Measurements from ENCODE around the gene USP31.

The USP31 gene

DNA sequence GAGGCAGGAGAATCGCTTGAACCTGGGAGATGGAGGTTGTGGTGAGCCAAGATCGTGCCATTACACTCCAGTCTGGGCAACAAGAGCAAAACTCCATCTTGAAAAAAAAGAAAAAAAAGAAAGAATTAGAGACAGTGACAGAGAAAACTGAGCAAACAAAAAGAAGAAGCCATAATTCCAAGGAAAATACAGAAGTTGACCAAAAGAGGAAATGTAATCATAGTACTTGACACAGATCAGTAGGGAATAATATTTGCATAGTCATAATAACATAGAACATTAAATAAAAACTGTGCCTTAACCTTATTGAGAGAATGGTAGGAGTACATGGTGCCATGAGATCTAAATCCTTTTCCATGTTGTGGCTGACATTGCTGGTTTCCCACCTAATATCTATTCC, 14.7 kb upstream of the USP31 start:
- no peak for DNase-seq (ENCODE audit: extremely low spot score)
- TF ChIP-seq, protein P1, sequence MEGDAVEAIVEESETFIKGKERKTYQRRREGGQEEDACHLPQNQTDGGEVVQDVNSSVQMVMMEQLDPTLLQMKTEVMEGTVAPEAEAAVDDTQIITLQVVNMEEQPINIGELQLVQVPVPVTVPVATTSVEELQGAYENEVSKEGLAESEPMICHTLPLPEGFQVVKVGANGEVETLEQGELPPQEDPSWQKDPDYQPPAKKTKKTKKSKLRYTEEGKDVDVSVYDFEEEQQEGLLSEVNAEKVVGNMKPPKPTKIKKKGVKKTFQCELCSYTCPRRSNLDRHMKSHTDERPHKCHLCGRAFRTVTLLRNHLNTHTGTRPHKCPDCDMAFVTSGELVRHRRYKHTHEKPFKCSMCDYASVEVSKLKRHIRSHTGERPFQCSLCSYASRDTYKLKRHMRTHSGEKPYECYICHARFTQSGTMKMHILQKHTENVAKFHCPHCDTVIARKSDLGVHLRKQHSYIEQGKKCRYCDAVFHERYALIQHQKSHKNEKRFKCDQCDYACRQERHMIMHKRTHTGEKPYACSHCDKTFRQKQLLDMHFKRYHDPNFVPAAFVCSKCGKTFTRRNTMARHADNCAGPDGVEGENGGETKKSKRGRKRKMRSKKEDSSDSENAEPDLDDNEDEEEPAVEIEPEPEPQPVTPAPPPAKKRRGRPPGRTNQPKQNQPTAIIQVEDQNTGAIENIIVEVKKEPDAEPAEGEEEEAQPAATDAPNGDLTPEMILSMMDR (IDR thresholded peaks at IDR 0.05; ENCODE audit: control extremely low read depth, extremely low read depth, low read depth, missing control alignments): no peak
- CTCF ChIA-PET: no interaction called here
- POLR2A ChIA-PET: no interaction called here

DNA sequence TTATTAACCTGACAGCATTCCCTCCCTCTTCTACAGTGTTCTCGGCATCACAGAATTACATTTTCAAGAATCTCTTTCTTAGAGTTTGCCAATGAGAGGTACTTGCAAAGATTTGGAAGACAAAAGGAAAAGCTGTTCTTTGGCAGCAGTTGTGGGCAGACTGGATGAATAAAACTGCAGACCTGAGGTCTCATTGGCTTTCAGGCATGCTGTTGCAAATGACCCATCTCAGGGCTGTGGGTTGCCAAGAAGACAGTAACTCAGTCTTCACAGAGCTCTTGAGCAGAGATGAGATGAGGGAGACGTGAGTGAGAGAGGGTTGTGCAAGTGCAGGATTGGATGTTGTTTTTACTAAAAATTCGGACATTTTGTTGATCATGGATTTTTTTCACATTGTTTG, 11.3 kb upstream of the USP31 start:
- no peak for DNase-seq (ENCODE audit: extremely low spot score)
- POLR2A ChIA-PET: no interaction called here
- CTCF ChIA-PET: interaction anchor here (1.3 kb wide), 2 partner anchors 8 to 275 kb away, joined by 4 to 5 read pairs; no protein-coding TSS in a partner anchor
- TF ChIP-seq, protein P1 (IDR thresholded peaks at IDR 0.05; ENCODE audit: control extremely low read depth, extremely low read depth, low read depth, missing control alignments): no peak

DNA sequence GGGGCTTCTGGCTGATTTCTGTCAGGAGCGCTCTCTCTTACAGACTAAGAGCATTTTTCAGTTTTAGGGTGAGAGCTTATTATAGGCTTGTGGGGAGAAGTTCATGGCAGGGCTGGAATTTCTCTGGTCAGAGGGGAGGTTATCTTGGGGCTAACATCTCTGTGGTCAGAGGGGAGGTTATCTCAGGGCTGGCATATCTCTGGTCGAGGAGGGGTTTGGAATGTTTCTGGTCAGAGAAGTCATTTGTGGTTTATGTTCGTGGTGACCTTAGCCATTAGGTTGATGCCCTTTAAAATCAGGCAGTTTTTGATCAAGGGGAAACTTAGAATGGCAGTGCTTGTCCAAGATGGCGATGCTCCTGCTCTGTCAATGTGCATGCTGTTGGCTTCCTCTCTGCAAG, 10.8 kb upstream of the USP31 start:
- TF ChIP-seq, protein P1 (IDR thresholded peaks at IDR 0.05; ENCODE audit: control extremely low read depth, extremely low read depth, low read depth, missing control alignments): no peak
- DNase-seq (ENCODE audit: extremely low spot score): no peak
- CTCF ChIA-PET: interaction anchor here (1.3 kb wide), 2 partner anchors 8 to 276 kb away, joined by 4 to 5 read pairs; no protein-coding TSS in a partner anchor
- POLR2A ChIA-PET: no interaction called here

DNA sequence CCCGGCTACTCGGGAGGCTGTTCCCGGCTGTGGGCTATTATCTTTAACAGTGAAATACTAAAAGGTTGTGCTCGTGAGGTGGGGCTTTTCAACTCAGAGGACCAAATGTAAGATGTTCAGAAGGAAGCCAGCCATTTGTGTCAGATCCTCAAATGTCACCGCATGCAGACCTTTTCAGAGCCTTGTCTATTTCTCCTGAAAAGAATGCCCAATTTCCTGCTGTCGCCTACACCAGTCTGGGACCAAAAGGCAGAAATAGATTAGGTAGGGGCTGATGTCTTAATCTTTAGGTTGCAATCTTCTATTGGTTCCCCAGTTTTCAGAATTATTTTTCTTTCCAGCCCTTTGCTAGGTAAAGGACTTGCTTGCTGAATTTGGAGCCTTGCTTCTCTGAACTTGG, 8.9 kb upstream of the USP31 start:
- TF ChIP-seq, protein P1 (IDR thresholded peaks at IDR 0.05; ENCODE audit: control extremely low read depth, extremely low read depth, low read depth, missing control alignments): no peak
- ChIA-PET CTCF (no interaction called here), POLR2A (no interaction called here)
- DNase-seq (ENCODE audit: extremely low spot score): no peak

DNA sequence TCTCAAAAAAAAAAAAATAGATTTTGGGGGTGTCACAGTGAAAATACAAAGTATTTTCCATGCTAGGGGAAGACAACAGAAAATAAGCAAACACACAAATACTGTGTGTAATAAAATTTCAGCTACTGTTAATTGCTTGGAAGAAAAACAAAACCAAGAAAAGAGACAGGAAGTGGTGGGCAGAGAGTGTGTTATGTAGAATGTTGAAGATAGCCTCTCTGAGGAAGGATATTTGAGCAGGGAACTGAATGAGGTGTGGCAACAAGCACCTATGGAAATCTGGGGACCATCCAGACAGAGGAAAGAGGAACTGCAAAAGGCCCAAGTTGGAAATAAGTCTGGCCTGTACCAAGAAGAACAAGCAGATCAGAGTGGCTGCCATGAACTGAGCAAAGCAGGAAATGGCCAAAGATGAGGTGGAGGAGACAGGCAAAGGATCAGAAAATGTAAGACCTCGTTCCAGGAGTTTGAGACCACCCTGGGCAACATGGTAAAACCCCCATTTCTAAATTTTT, 7.8 kb upstream of the USP31 start:
- CTCF ChIA-PET: no interaction called here
- no peak for DNase-seq (ENCODE audit: extremely low spot score)
- POLR2A ChIA-PET: no interaction called here
- TF ChIP-seq, protein P1 (IDR thresholded peaks at IDR 0.05; ENCODE audit: control extremely low read depth, extremely low read depth, low read depth, missing control alignments): no peak

DNA sequence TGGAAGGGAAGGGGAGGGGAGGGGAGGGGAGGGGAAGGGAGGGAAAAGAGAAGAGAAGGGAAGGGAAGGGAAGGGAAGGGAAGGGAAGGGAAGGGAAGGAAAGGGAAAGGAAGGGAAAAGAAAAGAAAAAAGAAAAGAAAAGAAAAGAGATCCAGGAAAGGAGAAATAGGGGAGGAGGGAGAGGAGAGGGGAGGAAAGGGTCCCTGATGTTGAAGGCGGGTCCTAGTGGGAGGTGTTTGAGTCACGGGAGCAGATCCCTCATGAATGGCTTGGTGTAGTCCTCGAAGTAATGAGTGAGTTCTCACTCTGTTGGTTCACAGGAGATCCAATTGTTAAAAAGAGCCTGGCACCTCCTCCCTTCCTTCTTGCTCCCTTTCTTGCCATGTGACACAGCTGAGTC, 6.9 kb upstream of the USP31 start:
- TF ChIP-seq, protein P1 (IDR thresholded peaks at IDR 0.05; ENCODE audit: control extremely low read depth, extremely low read depth, low read depth, missing control alignments): no peak
- no peak for DNase-seq (ENCODE audit: extremely low spot score)
- ChIA-PET POLR2A (no interaction called here), CTCF (interaction anchor here (1.3 kb wide), 1 partner anchor 280 kb away, joined by 4 read pairs; no protein-coding TSS in a partner anchor)
